GM20431 (cell line): ENCODE results near the gene RASL10B.

ENCODE experiments used
- in situ Hi-C: fragments of 300-500 bp; cut with MseI, MboI; formaldehyde crosslinking; loops from one replicate; pipeline ENCODE4 v1.15.0; 2020; ENCODE audit warnings: low sequenced_read_pairs; ENCODE audit not compliant: unreplicated experiment

RASL10B gene

DNA sequence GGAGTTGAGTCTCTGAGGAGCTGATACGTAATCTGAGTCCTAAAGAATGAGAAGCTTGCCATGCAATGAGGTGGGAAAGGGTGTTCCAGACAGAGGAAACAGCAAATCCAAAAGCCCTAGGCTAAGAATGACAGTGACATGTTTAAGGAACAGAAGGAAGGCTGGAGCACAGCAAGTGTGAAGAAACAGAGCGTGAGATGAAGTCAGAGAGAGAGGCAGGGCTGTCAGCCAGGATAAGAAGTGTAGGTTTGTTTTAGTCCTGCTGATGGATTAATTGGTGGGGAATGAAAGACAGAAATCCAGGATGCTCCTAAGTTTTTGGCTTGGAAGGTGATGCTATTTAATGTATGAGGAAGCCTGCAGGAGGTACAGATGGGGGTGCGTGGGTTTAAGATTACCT lies 49.5 kb downstream of the RASL10B start:
- in situ Hi-C loops = no loop called here

DNA sequence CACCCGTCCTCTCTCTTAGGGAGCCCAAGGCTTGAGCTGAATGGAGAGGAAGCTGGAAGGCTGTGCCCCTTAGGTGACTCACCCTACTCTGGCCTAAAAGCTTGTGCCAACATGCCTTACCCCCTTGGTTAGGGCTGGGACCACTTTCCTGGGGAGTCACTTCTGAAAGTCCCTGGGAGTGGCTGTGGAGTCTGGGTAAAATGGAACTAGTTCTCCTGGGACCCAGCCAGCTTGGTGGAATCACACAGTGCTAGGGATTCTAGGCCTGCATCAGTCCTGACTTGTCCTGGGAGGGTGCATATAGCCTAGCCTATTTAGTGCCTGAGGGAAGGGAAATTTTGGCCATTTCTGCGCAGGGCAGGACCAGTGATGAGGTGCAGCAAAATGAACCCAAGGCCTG lies 53.5 kb downstream of the RASL10B start:
- in situ Hi-C loops = no loop called here

DNA sequence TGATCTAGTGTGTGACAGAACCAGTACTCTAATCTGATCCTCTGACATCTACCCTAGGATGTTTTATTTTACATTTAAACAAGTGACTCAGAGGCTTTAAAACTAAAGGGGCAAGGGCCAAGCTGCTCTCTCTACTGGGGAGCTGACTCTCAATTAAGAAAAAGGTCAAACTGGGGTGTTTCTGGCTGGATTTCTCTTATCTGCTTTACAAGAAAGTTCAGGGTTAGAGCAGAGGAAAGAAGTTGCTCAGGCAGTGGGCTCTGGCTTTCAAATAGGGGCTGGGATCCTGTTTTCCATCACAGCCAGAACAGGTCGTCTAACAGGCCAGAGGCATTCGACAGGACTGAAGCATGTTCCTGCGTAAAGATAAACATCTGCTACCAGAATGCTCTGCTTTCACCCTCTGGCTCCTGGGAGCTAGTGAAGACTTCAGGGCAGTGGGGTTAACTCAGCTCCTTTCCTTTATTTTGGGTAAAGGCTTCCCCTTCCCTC lies 55.5 kb downstream of the RASL10B start:
- in situ Hi-C loops = no loop called here

DNA sequence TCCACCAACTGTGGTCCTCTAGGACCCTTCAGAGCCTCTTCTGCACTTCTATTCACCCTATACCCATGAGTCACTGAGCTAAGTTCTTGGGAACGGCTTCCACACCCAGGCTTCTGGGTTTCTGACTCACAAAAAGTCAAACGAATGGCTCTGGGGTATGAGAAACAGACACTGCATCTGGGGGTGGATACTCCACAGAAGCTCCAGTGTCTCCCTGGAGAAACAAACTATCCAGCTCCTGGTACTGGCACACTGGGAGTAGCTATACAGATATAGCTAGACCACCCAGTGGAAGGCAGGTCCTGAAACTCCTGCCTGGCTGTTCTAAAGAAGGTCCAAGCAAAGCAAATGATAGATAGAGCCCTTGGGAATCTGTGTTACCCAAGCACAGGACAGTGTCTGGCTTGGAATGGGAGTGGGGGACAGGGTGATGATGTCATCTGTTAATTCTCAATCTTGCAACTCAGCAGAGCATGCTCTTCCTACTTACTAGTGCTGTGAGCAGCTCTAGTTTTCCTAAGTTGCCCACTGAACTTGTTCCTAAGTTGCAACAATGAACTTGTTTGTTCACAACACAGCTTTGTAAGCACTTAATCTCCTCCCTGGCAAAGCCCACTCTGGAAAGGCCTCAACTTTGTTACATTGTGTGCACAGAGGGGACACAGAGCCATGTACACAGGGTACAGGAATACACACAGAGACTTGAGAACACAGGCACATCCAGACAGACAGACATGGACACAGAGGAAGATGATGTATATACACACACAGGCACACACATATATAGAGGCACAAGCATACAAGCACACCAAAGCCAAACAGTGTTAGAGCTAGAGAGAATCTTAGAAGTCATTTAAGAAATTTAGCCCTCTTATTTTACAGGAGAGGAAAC lies 57.3 kb downstream of the RASL10B start:
- in situ Hi-C loops = no loop called here

GRCh38 chr17:35790841-35791240 lies 59.4 kb downstream of the RASL10B start:
- in situ Hi-C loops = no loop called here

DNA sequence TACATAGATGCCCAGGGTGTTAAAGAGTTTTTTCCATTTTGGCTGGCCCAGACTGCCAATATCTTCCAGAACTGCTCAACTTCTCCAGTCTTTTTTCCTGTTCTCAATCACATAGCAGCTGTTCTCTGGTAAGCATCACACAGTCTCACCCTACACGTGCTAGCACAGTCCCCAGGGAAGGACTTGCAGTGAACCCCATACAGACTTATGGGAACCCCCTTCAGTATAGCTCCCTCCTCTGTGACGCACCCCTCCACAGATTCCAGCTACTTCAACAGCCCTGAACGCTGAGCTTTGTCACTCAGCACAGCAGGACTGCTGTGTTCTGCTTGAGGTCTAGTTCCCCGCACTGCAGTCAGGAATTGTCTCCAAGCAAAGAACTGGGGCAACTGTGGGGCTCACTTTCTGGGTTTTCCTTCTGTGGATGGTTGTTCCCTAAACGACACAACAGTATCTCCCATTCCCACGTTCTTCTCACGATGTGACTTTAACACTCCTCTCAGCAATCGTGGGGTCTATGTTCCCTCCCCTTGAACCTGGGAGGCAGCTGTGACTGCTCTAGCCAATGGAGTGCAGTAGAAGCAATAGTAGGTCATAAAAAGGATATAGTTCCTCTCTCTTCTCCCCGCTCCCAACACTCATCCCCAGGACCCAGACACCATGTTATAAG lies 60.4 kb downstream of the RASL10B start:
- in situ Hi-C loops = no loop called here
